ENCODE results near the gene PLEKHA7. TPM values are rescaled to one million over a fixed set of nuclear protein-coding genes. Genes with fewer than 3 reads are reported as not detected.
"Not testable (repeated sequence)": the region's sequence is repeated elsewhere in the genome, so short reads cannot be mapped to it uniquely, and the experiment has no call there.

The PLEKHA7 gene
- total RNA-seq, 1 donor from 2014 or later = 0.78 TPM

- DNase-seq (ENCODE audit: low read depth) = no peak
Observed at GRCh38 chr11:17012179-17012578, 2.0 kb downstream of the PLEKHA7 start.

GRCh38 chr11:17010851-17011420 lies 3.3 kb downstream of the PLEKHA7 start:
- DNase-seq (ENCODE audit: low read depth) = no peak

- no peak for DNase-seq (ENCODE audit: low read depth)
Observed at GRCh38 chr11:17008099-17008498, 6.1 kb downstream of the PLEKHA7 start.

- DNase-seq (ENCODE audit: low read depth) = no peak
Observed at GRCh38 chr11:17005646-17006045, 8.6 kb downstream of the PLEKHA7 start.

- no peak for DNase-seq (ENCODE audit: low read depth)
Observed at GRCh38 chr11:17004486-17005148, 9.6 kb downstream of the PLEKHA7 start.

GRCh38 chr11:17003426-17003825 lies 10.8 kb downstream of the PLEKHA7 start:
- DNase-seq (ENCODE audit: low read depth) = no peak

GRCh38 chr11:17002543-17002942 lies 11.7 kb downstream of the PLEKHA7 start:
- no peak for DNase-seq (ENCODE audit: low read depth)

- DNase-seq (ENCODE audit: low read depth) = no peak
Observed at GRCh38 chr11:17001806-17002205, 12.4 kb downstream of the PLEKHA7 start.

GRCh38 chr11:17000987-17001386 lies 13.2 kb downstream of the PLEKHA7 start:
- no peak for DNase-seq (ENCODE audit: low read depth)

GRCh38 chr11:17000253-17000652 lies 14.0 kb downstream of the PLEKHA7 start:
- not testable (repeated sequence) for DNase-seq (ENCODE audit: low read depth)

- DNase-seq (ENCODE audit: low read depth) = no peak
Observed at GRCh38 chr11:16999116-16999515, 15.1 kb downstream of the PLEKHA7 start.

- no peak for DNase-seq (ENCODE audit: low read depth)
Observed at GRCh38 chr11:16997624-16998023, 16.6 kb downstream of the PLEKHA7 start.

GRCh38 chr11:16993495-16993894 lies 20.7 kb downstream of the PLEKHA7 start:
- DNase-seq (ENCODE audit: low read depth) = no peak

- no peak for DNase-seq (ENCODE audit: low read depth)
Observed at GRCh38 chr11:16992846-16993245, 21.4 kb downstream of the PLEKHA7 start.

- DNase-seq (ENCODE audit: low read depth) = peak; percentile 31
Observed at GRCh38 chr11:16989554-16989953, 24.7 kb downstream of the PLEKHA7 start.

GRCh38 chr11:16987205-16987568 lies 27.0 kb downstream of the PLEKHA7 start:
- no peak for DNase-seq (ENCODE audit: low read depth)

GRCh38 chr11:16986434-16987204 lies 27.6 kb downstream of the PLEKHA7 start:
- DNase-seq (ENCODE audit: low read depth) = no peak

GRCh38 chr11:16985297-16985696 lies 28.9 kb downstream of the PLEKHA7 start:
- no peak for DNase-seq (ENCODE audit: low read depth)

GRCh38 chr11:16984229-16984628 lies 30.0 kb downstream of the PLEKHA7 start:
- DNase-seq (ENCODE audit: low read depth) = no peak

- DNase-seq (ENCODE audit: low read depth) = no peak
Observed at GRCh38 chr11:16982809-16983208, 31.4 kb downstream of the PLEKHA7 start.

GRCh38 chr11:16982256-16982671 lies 31.9 kb downstream of the PLEKHA7 start:
- DNase-seq (ENCODE audit: low read depth) = no peak

- DNase-seq (ENCODE audit: low read depth) = peak; percentile 61
Observed at GRCh38 chr11:16981651-16982194, 32.5 kb downstream of the PLEKHA7 start.
